ENCODE results near the gene NCOA7. TPM values are rescaled to one million over a fixed set of nuclear protein-coding genes. Genes with fewer than 3 reads are reported as not detected.

NCOA7 gene
- total and polyA plus RNA-seq, 9 of the 15 experiments (the other 6 are each of a cell fraction or from before 2014, with no cell fraction given): 5.8 to 14.6 (median 9.3) TPM

DNA sequence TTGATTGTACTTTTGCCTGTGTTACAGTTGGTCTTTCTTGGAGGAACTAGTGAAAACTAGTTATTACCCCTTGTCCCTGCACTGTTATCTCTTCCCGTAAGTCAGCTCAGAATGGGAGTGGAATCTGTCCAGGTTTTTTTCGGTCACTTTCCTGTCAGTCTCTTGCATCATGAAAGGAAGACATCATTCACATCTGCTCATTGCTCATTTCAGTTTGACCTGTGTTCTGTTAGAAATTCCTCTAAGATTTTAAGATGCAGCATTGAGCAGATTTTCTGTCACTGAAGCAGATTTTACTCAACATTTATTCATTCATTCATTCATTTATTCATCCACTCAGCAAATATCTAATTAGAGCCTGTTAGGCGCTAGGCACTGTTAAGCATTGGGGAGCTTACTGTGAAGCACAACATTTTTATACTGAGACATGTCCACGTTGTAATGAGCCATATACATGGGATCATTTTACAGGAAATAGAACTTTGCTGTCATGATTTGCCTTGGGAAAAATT is 132.7 kb downstream of the NCOA7 start (continued):
- TF ChIP-seq, protein P1, sequence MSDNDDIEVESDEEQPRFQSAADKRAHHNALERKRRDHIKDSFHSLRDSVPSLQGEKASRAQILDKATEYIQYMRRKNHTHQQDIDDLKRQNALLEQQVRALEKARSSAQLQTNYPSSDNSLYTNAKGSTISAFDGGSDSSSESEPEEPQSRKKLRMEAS (CRISPR knock-in tag; IDR thresholded peaks at IDR 0.05): no peak
- TF ChIP-seq, protein P2, sequence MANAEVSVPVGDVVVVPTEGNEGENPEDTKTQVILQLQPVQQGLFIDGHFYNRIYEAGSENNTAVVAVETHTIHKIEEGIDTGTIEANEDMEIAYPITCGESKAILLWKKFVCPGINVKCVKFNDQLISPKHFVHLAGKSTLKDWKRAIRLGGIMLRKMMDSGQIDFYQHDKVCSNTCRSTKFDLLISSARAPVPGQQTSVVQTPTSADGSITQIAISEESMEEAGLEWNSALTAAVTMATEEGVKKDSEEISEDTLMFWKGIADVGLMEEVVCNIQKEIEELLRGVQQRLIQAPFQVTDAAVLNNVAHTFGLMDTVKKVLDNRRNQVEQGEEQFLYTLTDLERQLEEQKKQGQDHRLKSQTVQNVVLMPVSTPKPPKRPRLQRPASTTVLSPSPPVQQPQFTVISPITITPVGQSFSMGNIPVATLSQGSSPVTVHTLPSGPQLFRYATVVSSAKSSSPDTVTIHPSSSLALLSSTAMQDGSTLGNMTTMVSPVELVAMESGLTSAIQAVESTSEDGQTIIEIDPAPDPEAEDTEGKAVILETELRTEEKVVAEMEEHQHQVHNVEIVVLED (CRISPR knock-in tag; IDR thresholded peaks at IDR 0.05): no peak
- TF ChIP-seq, protein P3, sequence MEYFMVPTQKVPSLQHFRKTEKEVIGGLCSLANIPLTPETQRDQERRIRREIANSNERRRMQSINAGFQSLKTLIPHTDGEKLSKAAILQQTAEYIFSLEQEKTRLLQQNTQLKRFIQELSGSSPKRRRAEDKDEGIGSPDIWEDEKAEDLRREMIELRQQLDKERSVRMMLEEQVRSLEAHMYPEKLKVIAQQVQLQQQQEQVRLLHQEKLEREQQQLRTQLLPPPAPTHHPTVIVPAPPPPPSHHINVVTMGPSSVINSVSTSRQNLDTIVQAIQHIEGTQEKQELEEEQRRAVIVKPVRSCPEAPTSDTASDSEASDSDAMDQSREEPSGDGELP (CRISPR knock-in tag; IDR thresholded peaks at IDR 0.05; ENCODE audit: borderline replicate concordance): no peak
- TF ChIP-seq ZNF174 (CRISPR knock-in tag; IDR thresholded peaks at IDR 0.05): no peak
- TF ChIP-seq MAZ (CRISPR knock-in tag; conservative IDR thresholded peaks at IDR 0.05 in 1 of 2, IDR thresholded peaks at IDR 0.05 in 1 of 2): peak in 1 of 2 experiments; percentile 28; a peak in 1 of 4 replicates
- TF ChIP-seq MEIS2 (IDR thresholded peaks at IDR 0.05; ENCODE audit: partially characterized antibody): peak; percentile 88
- TF ChIP-seq, protein P4, sequence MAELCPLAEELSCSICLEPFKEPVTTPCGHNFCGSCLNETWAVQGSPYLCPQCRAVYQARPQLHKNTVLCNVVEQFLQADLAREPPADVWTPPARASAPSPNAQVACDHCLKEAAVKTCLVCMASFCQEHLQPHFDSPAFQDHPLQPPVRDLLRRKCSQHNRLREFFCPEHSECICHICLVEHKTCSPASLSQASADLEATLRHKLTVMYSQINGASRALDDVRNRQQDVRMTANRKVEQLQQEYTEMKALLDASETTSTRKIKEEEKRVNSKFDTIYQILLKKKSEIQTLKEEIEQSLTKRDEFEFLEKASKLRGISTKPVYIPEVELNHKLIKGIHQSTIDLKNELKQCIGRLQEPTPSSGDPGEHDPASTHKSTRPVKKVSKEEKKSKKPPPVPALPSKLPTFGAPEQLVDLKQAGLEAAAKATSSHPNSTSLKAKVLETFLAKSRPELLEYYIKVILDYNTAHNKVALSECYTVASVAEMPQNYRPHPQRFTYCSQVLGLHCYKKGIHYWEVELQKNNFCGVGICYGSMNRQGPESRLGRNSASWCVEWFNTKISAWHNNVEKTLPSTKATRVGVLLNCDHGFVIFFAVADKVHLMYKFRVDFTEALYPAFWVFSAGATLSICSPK (IDR thresholded peaks at IDR 0.05; ENCODE audit: borderline replicate concordance): no peak
- no peak for TF ChIP-seq SETDB1 (IDR thresholded peaks at IDR 0.05; ENCODE audit: low read length)
- TF ChIP-seq CTBP1 (IDR thresholded peaks at IDR 0.05; ENCODE audit: borderline replicate concordance): peak; percentile 62; the same call in 1 of the 2 replicates
- no peak for TF ChIP-seq E2F3 (CRISPR knock-in tag; IDR thresholded peaks at IDR 0.05)
- TF ChIP-seq TEAD1 (CRISPR knock-in tag; IDR thresholded peaks at IDR 0.05): peak in 1 of 2 experiments; percentile 69; a peak in 2 of 4 replicates
- TF ChIP-seq FOS (IDR thresholded peaks at IDR 0.05; ENCODE audit: extremely low read depth, insufficient read length): no peak
- TF ChIP-seq GATAD2B (IDR thresholded peaks at IDR 0.05; ENCODE audit: borderline replicate concordance): no peak
- TF ChIP-seq TCFL5 (CRISPR knock-in tag; conservative IDR thresholded peaks at IDR 0.05): no peak
- no peak for TF ChIP-seq LARP7 (IDR thresholded peaks at IDR 0.05)
- no peak for TF ChIP-seq SIN3A (IDR thresholded peaks at IDR 0.05; ENCODE audit: borderline replicate concordance in 2 of 2, control insufficient read depth in 1 of 2, low read depth in 2 of 2, low read length in 2 of 2)
- TF ChIP-seq ASH1L (IDR thresholded peaks at IDR 0.05; ENCODE audit: borderline replicate concordance, low read depth, partially characterized antibody): no peak
- TF ChIP-seq MYNN (IDR thresholded peaks at IDR 0.05): no peak
- no peak for TF ChIP-seq MYNN (CRISPR knock-in tag; IDR thresholded peaks at IDR 0.05)
- TF ChIP-seq TARDBP (IDR thresholded peaks at IDR 0.05): no peak
- TF ChIP-seq NUFIP1 (IDR thresholded peaks at IDR 0.05; ENCODE audit: partially characterized antibody): no peak
- no peak for TF ChIP-seq ZNF75A (CRISPR knock-in tag; IDR thresholded peaks at IDR 0.05)
- TF ChIP-seq COPS2 (conservative IDR thresholded peaks at IDR 0.05): no peak
- no peak for TF ChIP-seq GABPB2 (CRISPR knock-in tag; conservative IDR thresholded peaks at IDR 0.05)
- TF ChIP-seq, protein P5, sequence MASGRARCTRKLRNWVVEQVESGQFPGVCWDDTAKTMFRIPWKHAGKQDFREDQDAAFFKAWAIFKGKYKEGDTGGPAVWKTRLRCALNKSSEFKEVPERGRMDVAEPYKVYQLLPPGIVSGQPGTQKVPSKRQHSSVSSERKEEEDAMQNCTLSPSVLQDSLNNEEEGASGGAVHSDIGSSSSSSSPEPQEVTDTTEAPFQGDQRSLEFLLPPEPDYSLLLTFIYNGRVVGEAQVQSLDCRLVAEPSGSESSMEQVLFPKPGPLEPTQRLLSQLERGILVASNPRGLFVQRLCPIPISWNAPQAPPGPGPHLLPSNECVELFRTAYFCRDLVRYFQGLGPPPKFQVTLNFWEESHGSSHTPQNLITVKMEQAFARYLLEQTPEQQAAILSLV (tag; IDR thresholded peaks at IDR 0.05): peak; percentile 67; the same call in 1 of the 2 replicates
- TF ChIP-seq FOXP1 (CRISPR knock-in tag; IDR thresholded peaks at IDR 0.05): no peak
